ENCODE results near the gene IGSF21. TPM values are rescaled to one million over a fixed set of nuclear protein-coding genes. Genes with fewer than 3 reads are reported as not detected.
A peak's percentile ranks its signal among the peaks of the same experiment; 100 is the strongest.

The IGSF21 gene
- total and polyA plus RNA-seq, 9 donors: 0.04 to 0.48 (median 0.21) TPM; not detected in 1

DNA sequence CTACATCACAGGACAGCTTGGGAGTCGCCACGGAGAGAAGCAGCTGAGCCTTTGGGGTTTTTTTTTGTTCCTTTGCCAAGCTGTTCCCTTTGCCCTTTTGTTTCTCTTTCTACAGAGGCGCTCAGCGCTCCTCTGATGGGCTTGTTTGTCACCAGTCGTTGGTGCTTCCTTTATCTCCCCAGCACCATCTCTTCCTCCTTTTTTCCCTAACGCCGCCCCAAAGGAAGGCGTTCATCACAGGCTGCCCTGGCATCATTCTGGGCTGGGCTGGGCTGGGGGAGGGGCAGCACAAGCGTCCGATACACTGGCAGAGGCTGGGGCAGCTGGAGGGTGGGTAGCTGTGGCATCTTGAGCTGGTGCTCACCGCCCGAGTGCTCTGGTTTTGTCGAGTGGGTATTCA is 10.5 kb downstream of the IGSF21 start:
- no peaks in the 10 kb centered on the region for H3K36me3 ChIP-seq (ENCODE audit: control insufficient read depth, insufficient read depth, low read length)
- WGBS (ENCODE audit: insufficient coverage): 44% methylated on average over 7 of the region's 13 CpGs
- no peaks in the 10 kb centered on the region for H3K9me3 ChIP-seq (replicated peaks; ENCODE audit: control insufficient read depth, low read depth, low read length)
- H3K27me3 ChIP-seq (ENCODE audit: control insufficient read depth, insufficient read depth, low read length): peaks cover 52% of the 10 kb centered on the region
- no peak overlapping the region for H3K27ac ChIP-seq (ENCODE audit: low read length)
- no peak overlapping the region for H3K4me3 ChIP-seq (ENCODE audit: low read length)
- no peaks in the 10 kb centered on the region for H3K4me1 ChIP-seq (ENCODE audit: control insufficient read depth, insufficient read depth, low read length)
- DNase-seq: no peak

- H3K27me3 ChIP-seq (ENCODE audit: control insufficient read depth, insufficient read depth, low read length): peaks cover 49% of the 10 kb centered on the region
- WGBS (ENCODE audit: insufficient coverage): no CpG with 5 or more reads among the region's 3 CpGs
- no peaks in the 10 kb centered on the region for H3K9me3 ChIP-seq (replicated peaks; ENCODE audit: control insufficient read depth, low read depth, low read length)
- no peak for DNase-seq
- H3K4me3 ChIP-seq (ENCODE audit: low read length): no peak overlapping the region
- H3K27ac ChIP-seq (ENCODE audit: low read length): no peak overlapping the region
- H3K4me1 ChIP-seq (ENCODE audit: control insufficient read depth, insufficient read depth, low read length): no peaks in the 10 kb centered on the region
- no peaks in the 10 kb centered on the region for H3K36me3 ChIP-seq (ENCODE audit: control insufficient read depth, insufficient read depth, low read length)
Measured at GRCh38 chr1:18118491-18118890, 10.9 kb downstream of the IGSF21 start.

- no peak overlapping the region for H3K27ac ChIP-seq (ENCODE audit: low read length)
- peaks cover 44% of the 10 kb centered on the region for H3K27me3 ChIP-seq (ENCODE audit: control insufficient read depth, insufficient read depth, low read length)
- DNase-seq: no peak
- H3K36me3 ChIP-seq (ENCODE audit: control insufficient read depth, insufficient read depth, low read length): no peaks in the 10 kb centered on the region
- no peaks in the 10 kb centered on the region for H3K4me1 ChIP-seq (ENCODE audit: control insufficient read depth, insufficient read depth, low read length)
- no peak overlapping the region for H3K4me3 ChIP-seq (ENCODE audit: low read length)
- no peaks in the 10 kb centered on the region for H3K9me3 ChIP-seq (replicated peaks; ENCODE audit: control insufficient read depth, low read depth, low read length)
- WGBS (ENCODE audit: insufficient coverage): 85% methylated on average over 3 of the region's 3 CpGs
Measured at GRCh38 chr1:18119289-18119688, 11.7 kb downstream of the IGSF21 start.

DNA sequence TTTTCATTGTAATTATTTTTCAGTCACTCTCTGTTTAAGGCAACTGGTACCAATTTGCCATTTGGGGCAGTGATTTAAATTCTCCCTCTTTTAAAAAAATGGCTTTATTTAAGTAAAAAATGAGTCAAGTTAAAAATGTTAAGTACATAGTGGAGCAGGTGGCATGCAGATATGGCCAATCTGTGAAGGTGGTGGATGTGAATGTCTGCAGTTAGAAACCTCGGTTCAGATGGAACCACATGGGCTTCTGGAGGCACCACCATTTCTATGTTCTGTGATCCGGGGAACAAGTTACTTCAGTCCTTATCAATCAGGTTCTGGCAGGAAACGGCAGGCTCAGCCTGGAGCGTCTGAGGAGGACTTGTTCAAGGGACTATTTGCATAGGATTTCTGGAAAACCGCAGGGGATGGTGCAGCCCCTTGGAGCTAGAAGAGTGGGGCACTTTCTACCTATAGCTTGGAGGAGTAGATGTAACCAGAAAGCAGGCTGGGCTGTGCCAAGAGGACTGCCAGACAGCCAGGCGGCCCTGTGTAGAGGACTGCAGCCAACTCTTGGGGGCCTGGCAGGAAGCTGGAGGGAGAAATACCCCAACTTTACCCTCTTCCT is 12.3 kb downstream of the IGSF21 start:
- H3K4me1 ChIP-seq (ENCODE audit: control insufficient read depth, insufficient read depth, low read length): no peaks in the 10 kb centered on the region
- no peaks in the 10 kb centered on the region for H3K9me3 ChIP-seq (replicated peaks; ENCODE audit: control insufficient read depth, low read depth, low read length)
- whole genome bisulfite sequencing (ENCODE audit: insufficient coverage): 49% methylated on average over 5 of the region's 6 CpGs
- no peaks in the 10 kb centered on the region for H3K36me3 ChIP-seq (ENCODE audit: control insufficient read depth, insufficient read depth, low read length)
- no peak for DNase-seq
- H3K4me3 ChIP-seq (ENCODE audit: low read length): no peak overlapping the region
- peaks cover 39% of the 10 kb centered on the region for H3K27me3 ChIP-seq (ENCODE audit: control insufficient read depth, insufficient read depth, low read length)
- H3K27ac ChIP-seq (ENCODE audit: low read length): no peak overlapping the region

- H3K36me3 ChIP-seq (ENCODE audit: control insufficient read depth, insufficient read depth, low read length): no peaks in the 10 kb centered on the region
- peaks cover 34% of the 10 kb centered on the region for H3K27me3 ChIP-seq (ENCODE audit: control insufficient read depth, insufficient read depth, low read length)
- no peak overlapping the region for H3K27ac ChIP-seq (ENCODE audit: low read length)
Measured at GRCh38 chr1:18120638-18121037, 13.0 kb downstream of the IGSF21 start.

DNA sequence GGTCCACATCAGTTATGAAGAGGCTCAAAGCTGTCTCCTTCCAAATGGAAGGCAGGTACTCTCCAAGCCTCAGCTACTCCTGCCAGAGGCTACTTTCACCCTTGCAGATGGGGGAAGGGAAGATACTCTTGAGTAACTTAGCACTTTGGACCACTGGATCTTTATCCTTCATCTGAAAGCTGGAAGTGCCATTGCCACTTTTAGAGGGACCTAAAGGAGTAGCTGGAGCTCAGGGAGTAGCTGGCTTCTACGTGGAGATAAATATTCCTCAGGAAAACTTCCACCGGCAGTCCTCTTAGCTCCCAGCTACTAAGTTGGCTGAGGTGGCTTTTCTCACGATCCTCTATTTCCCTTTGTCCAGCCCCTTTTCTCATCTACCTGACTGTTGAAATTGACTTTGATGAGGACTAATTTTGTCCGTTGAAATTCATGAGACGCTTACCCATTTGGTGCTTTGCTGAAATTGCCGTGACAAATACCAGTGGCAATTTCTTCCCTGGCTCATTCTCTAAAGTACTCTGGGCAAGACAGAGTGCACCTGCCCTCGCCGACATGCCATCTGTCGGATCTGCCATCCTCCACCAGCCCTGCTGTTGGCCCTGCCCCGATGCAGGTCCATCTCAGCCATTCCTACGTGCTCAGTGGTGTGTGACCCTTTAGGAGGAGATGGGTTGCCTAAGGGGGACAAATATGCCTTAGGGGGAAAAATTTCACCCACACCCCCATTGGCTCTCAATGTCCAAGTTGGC is 13.6 kb downstream of the IGSF21 start:
- no peak overlapping the region for H3K4me3 ChIP-seq (ENCODE audit: low read length)
- 93% methylated on average over 3 of the region's 11 CpGs for WGBS (ENCODE audit: insufficient coverage)
- H3K9me3 ChIP-seq (replicated peaks; ENCODE audit: control insufficient read depth, low read depth, low read length): no peaks in the 10 kb centered on the region
- peaks cover 34% of the 10 kb centered on the region for H3K27me3 ChIP-seq (ENCODE audit: control insufficient read depth, insufficient read depth, low read length)
- no peaks in the 10 kb centered on the region for H3K36me3 ChIP-seq (ENCODE audit: control insufficient read depth, insufficient read depth, low read length)
- H3K27ac ChIP-seq (ENCODE audit: low read length): no peak overlapping the region
- DNase-seq: no peak
- peaks cover 4% of the 10 kb centered on the region for H3K4me1 ChIP-seq (ENCODE audit: control insufficient read depth, insufficient read depth, low read length)

More at GRCh38 chr1:18120638-18121037, 13.0 kb downstream of the IGSF21 start:
- 70% methylated on average over 7 of the region's 8 CpGs for WGBS (ENCODE audit: insufficient coverage)
- no peaks in the 10 kb centered on the region for H3K4me1 ChIP-seq (ENCODE audit: control insufficient read depth, insufficient read depth, low read length)
- no peak for DNase-seq
- no peak overlapping the region for H3K4me3 ChIP-seq (ENCODE audit: low read length)
- no peaks in the 10 kb centered on the region for H3K9me3 ChIP-seq (replicated peaks; ENCODE audit: control insufficient read depth, low read depth, low read length)

GRCh38 chr1:18123467-18123992 is 15.9 kb downstream of the IGSF21 start:
- Histone ChIP-seq H3K36me3 (ENCODE audit: control insufficient read depth, insufficient read depth, low read length) (no peaks in the 10 kb centered on the region), H3K27me3 (ENCODE audit: control insufficient read depth, insufficient read depth, low read length) (peaks cover 21% of the 10 kb centered on the region), H3K4me1 (ENCODE audit: control insufficient read depth, insufficient read depth, low read length) (peaks cover 9% of the 10 kb centered on the region), H3K4me3 (ENCODE audit: low read length) (no peak overlapping the region), H3K27ac (ENCODE audit: low read length) (no peak overlapping the region), H3K9me3 (replicated peaks; ENCODE audit: control insufficient read depth, low read depth, low read length) (no peaks in the 10 kb centered on the region)
- no peak for DNase-seq
- WGBS (ENCODE audit: insufficient coverage): 34% methylated on average over 3 of the region's 3 CpGs

GRCh38 chr1:18124977-18125376 is 17.4 kb downstream of the IGSF21 start:
- peaks cover 15% of the 10 kb centered on the region for H3K27me3 ChIP-seq (ENCODE audit: control insufficient read depth, insufficient read depth, low read length)
- DNase-seq: no peak
- no peaks in the 10 kb centered on the region for H3K9me3 ChIP-seq (replicated peaks; ENCODE audit: control insufficient read depth, low read depth, low read length)
- no peak overlapping the region for H3K4me3 ChIP-seq (ENCODE audit: low read length)
- WGBS (ENCODE audit: insufficient coverage): 96% methylated on average over 2 of the region's 4 CpGs
- no peaks in the 10 kb centered on the region for H3K36me3 ChIP-seq (ENCODE audit: control insufficient read depth, insufficient read depth, low read length)
- H3K4me1 ChIP-seq (ENCODE audit: control insufficient read depth, insufficient read depth, low read length): peaks cover 9% of the 10 kb centered on the region
- no peak overlapping the region for H3K27ac ChIP-seq (ENCODE audit: low read length)

DNA sequence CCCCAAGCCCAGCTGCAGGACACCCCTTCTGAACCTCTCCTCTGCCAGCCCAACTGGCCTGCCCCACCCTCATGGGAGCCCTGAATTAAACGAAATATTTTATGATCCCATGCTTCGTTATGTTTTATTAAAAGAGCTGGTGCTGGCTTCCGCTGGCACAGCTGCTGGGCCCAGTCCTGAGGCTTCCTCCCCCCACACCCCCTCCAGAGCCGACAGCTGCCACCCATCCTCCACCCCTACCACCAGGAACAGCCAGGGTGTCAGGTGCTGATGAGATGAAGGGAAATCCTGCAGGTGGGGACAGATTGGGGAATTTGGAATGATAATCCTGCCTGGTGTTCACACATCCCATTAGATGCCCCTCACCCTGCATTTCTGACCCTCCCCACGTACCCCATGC is 19.0 kb downstream of the IGSF21 start:
- H3K9me3 ChIP-seq (replicated peaks; ENCODE audit: control insufficient read depth, low read depth, low read length): no peaks in the 10 kb centered on the region
- peak; percentile 42 for DNase-seq
- no peak overlapping the region for H3K4me3 ChIP-seq (ENCODE audit: low read length)
- no peaks in the 10 kb centered on the region for H3K36me3 ChIP-seq (ENCODE audit: control insufficient read depth, insufficient read depth, low read length)
- 67% methylated on average over 1 of the region's 5 CpGs for WGBS (ENCODE audit: insufficient coverage)
- no peak overlapping the region for H3K27ac ChIP-seq (ENCODE audit: low read length)
- H3K27me3 ChIP-seq (ENCODE audit: control insufficient read depth, insufficient read depth, low read length): peaks cover 3% of the 10 kb centered on the region
- H3K4me1 ChIP-seq (ENCODE audit: control insufficient read depth, insufficient read depth, low read length): peaks cover 9% of the 10 kb centered on the region

- 70% methylated on average over 2 of the region's 4 CpGs for WGBS (ENCODE audit: insufficient coverage)
- peaks cover 5% of the 10 kb centered on the region for H3K27me3 ChIP-seq (ENCODE audit: control insufficient read depth, insufficient read depth, low read length)
- H3K4me1 ChIP-seq (ENCODE audit: control insufficient read depth, insufficient read depth, low read length): peaks cover 9% of the 10 kb centered on the region
Measured at GRCh38 chr1:18128298-18128697, 20.7 kb downstream of the IGSF21 start.

More at GRCh38 chr1:18128298-18128697, 20.7 kb downstream of the IGSF21 start:
- no peaks in the 10 kb centered on the region for H3K9me3 ChIP-seq (replicated peaks; ENCODE audit: control insufficient read depth, low read depth, low read length)
- no peak overlapping the region for H3K27ac ChIP-seq (ENCODE audit: low read length)
- no peaks in the 10 kb centered on the region for H3K36me3 ChIP-seq (ENCODE audit: control insufficient read depth, insufficient read depth, low read length)
- DNase-seq: no peak
- H3K4me3 ChIP-seq (ENCODE audit: low read length): no peak overlapping the region
